Small intestine (tissue), 16 donors: Measurements from ENCODE around the gene ILF3. TPM values are rescaled to one million over a fixed set of nuclear protein-coding genes. Genes with fewer than 3 reads are reported as not detected.

Experiments used
- DNase-seq, 2 donors: peaks; one replicate each; pipeline versions ENCODE4 v3.0.0 to v3.0.0-alpha.2; 2013
- FAIRE-seq: peaks from 2 replicates; lab custom pipeline; 2012; peaks lifted over from hg19 to GRCh38; lab: Jason Lieb, UNC
- H3K27ac ChIP-seq, 3 donors: one replicate each; pipeline ENCODE4 v1.5.1; 2013; ENCODE audit warnings: low read length in 2 of 3, mild to moderate bottlenecking in 2 of 3, control low read depth in 1 of 3, inconsistent platforms in 1 of 3, low read depth in 1 of 3, moderate library complexity in 1 of 3
- H3K27me3 ChIP-seq, 3 donors: one replicate each; pipeline ENCODE4 v1.6.1; 2013; ENCODE audit warnings: low read length in 3 of 3, inconsistent platforms in 1 of 3; ENCODE audit not compliant: control insufficient read depth in 3 of 3, insufficient read depth in 3 of 3
- H3K36me3 ChIP-seq, 3 donors: one replicate each; pipeline ENCODE4 v1.6.1; 2013; ENCODE audit warnings: low read length in 3 of 3, inconsistent platforms in 1 of 3, low read depth in 1 of 3, mild to moderate bottlenecking in 1 of 3, moderate library complexity in 1 of 3; ENCODE audit not compliant: control insufficient read depth in 3 of 3, insufficient read depth in 2 of 3
- H3K4me1 ChIP-seq, 3 donors: one replicate each; pipeline ENCODE4 v1.6.1; 2013; ENCODE audit warnings: low read length in 2 of 3, inconsistent platforms in 1 of 3, low read depth in 1 of 3, mild to moderate bottlenecking in 1 of 3, moderate library complexity in 1 of 3; ENCODE audit not compliant: control insufficient read depth in 3 of 3, insufficient read depth in 2 of 3
- H3K4me3 ChIP-seq, 3 donors: one replicate each; pipeline ENCODE4 v1.5.1; 2013; ENCODE audit warnings: low read length in 3 of 3, control low read depth in 1 of 3, inconsistent platforms in 1 of 3, low read depth in 1 of 3, mild to moderate bottlenecking in 1 of 3, moderate library complexity in 1 of 3
- H3K9me3 ChIP-seq, 2 donors: one replicate each; pipeline ENCODE4 v1.6.1; 2013; ENCODE audit warnings: low read depth in 1 of 2, low read length in 1 of 2; ENCODE audit not compliant: control insufficient read depth in 2 of 2, insufficient read depth in 1 of 2
- WGBS, 3 donors: extraction: QIAGEN DNeasy Blood & Tissue Kit; methylation state at CpG; one replicate each; pipeline ENCODE4 v1.1.7; 2013; 5-methylcytosine and 5-hydroxymethylcytosine counted together
- long read RNA-seq, 10 donors: transcript quantifications; one replicate each; lab custom pipeline, GENCODE V29; 2026
- polyA plus RNA-seq, 4 donors: library from polyadenylated mRNA; stranded (reverse) in 3 of 4; unstranded in 1 of 4; fragments of 200-250 nt in 3 of 4; fragments of 120-200 nt in 1 of 4; gene quantifications; one replicate each; pipeline versions ENCODE4 v1.2.1 to v1.2.3, GENCODE V29; 2013
- donor health status: healthy with polysubstance abuse.
- donor health status: control.
- donor health status: control.
- donor health status: Bipolar disorder and iron deficiency.
- donor health status: healthy.

Gene ILF3
- polyA plus RNA-seq: 100 to 1,000 TPM in 2 of 4 donors, 10 to 100 TPM in 2; 37.3 to 170 (median 87.6) TPM
- long read RNA-seq, donor 1: 0 reads
- long read RNA-seq, donor 2, partial matches to known transcripts: 0 of 3 reads
- long read RNA-seq, donor 2, other reads (novel, unspliced or antisense): 0 of 3 reads
- long read RNA-seq, donor 3, transcript ILF3-221 (3 exons, 2,579 nt): major isoform, 15 of 78 reads
- long read RNA-seq, donor 3, partial matches to known transcripts: 58 of 78 reads
- long read RNA-seq, donor 3, other reads (novel, unspliced or antisense): 0 of 78 reads
- long read RNA-seq, donor 4: 0 reads
- long read RNA-seq, donor 5, partial matches to known transcripts: 16 of 19 reads
- long read RNA-seq, donor 5, other reads (novel, unspliced or antisense): 0 of 19 reads
- long read RNA-seq, donor 6, transcript ILF3-221 (3 exons, 2,579 nt): major isoform, 14 of 62 reads
- long read RNA-seq, donor 6, partial matches to known transcripts: 47 of 62 reads
- long read RNA-seq, donor 6, other reads (novel, unspliced or antisense): 0 of 62 reads
- long read RNA-seq, donor 7, full-length matches to known transcripts: 21 of 137 reads
- long read RNA-seq, donor 7, partial matches to known transcripts: 116 of 137 reads
- long read RNA-seq, donor 7, other reads (novel, unspliced or antisense): 0 of 137 reads
- long read RNA-seq, donor 8, full-length matches to known transcripts: 7 of 7 reads
- long read RNA-seq, donor 8, partial matches to known transcripts: 0 of 7 reads
- long read RNA-seq, donor 8, other reads (novel, unspliced or antisense): 0 of 7 reads
- long read RNA-seq, donor 9, transcript ILF3-221 (3 exons, 2,579 nt): major isoform, 9 of 10 reads
- long read RNA-seq, donor 9, partial matches to known transcripts: 0 of 10 reads
- long read RNA-seq, donor 9, other reads (novel, unspliced or antisense): 0 of 10 reads
- long read RNA-seq, donor 10, transcript ILF3-221 (3 exons, 2,579 nt): major isoform, 27 of 139 reads
- long read RNA-seq, donor 10, partial matches to known transcripts: 106 of 139 reads
- long read RNA-seq, donor 10, other reads (novel, unspliced or antisense): 0 of 139 reads

DNA sequence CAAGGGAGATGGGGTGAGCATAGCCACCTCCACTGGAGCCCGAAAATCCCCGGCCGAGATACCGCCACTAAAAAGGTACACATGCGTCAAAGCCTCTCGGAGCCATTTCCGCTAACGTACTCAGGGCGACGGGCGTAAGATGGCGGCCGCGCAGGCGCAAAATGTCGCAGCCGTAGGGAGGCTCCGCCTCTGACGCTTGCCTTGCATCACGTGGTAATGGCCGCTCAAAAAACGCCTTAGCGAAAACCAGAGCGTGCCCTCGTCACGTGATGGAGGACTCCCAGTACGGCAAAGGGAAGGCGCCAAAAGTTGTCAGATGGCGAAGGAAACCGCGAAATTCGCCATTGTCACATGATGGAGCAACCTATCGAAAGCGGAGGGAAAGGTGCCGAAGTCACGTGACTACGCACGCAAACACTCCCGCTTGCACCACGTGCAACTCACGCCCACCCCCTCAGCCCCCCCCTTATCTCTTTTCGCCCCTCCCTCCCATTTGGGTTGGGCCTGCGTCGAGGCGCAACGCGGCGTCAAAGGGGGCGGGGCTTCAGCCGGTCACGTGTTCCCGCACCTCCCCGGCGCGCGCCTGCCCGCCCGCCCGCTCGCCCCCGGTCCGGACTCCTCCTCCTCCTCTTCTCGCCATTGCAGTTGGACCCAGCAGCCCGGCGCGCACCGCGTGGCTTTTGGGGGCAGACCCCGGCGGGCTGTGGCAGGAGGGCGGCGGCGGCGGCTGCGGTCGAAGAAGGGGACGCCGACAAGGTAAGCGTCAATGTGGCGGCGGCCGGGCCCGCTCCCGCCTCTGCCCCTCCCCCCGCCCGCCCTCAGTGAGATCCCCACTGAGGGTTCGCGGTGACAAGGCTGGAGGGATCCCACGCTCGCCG, at the start of gene ILF3:
TSS of gene ILF3 (plus strand) at position 615 of the 878 bp plus-strand sequence. CDS start 16,260 bp downstream, outside the sequence.
- 0% methylated on average over 58 to 91 of the region's 91 CpGs for WGBS, 3 donors
- peaks cover 0 to 23% (median 0%) of the 10 kb centered on the region in 3 donors for H3K36me3 ChIP-seq
- H3K27me3 ChIP-seq: no peaks in the 10 kb centered on the region
- FAIRE-seq (no peak), DNase-seq (peak; percentile 100)
- peak within 1 kb of the TSS; percentile 97 to 100 (median 97) for H3K27ac ChIP-seq
- H3K9me3 ChIP-seq: no peaks in the 10 kb centered on the region
- H3K4me3 ChIP-seq: peak within 1 kb of the TSS; percentile 88 to 94 (median 94)
- H3K4me1 ChIP-seq: peaks cover 4 to 26% (median 6%) of the 10 kb centered on the region in 3 donors

DNA sequence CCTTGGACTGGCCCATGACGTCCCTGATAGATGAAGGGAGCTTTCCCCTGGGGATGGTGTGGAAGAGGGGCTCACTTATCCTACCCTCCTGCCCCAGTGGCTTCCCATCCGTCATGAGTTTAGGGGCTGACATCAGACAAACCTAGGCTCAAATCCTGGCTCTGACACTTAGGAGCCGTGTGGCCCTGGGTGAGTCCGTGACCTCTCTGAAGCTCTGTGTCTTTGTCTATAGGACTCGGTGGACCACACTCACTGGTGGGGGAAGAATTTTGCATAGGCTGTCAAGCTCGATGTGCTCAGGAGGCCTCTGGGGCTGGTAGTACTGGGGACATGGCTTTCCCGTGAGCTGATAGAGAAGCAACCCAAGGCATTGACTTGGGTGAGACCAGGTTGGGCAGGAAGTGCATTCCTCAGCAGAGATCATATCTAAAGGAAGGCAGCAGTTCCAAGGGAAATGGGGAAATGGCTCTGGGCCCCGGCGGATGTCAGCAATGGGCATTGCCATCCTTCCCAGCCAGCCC, 49.6 kb upstream of the ILF3 start:
- Histone ChIP-seq H3K27me3 (peaks cover 0 to 21% (median 0%) of the 10 kb centered on the region in 3 donors), H3K4me1 (peaks cover 0 to 11% (median 1%) of the 10 kb centered on the region in 3 donors), H3K9me3 (peaks cover 0 to 7% of the 10 kb centered on the region in 2 donors), H3K4me3 (no peak overlapping the region), H3K36me3 (no peaks in the 10 kb centered on the region), H3K27ac (peak overlapping the region in 2 of 3 donors; percentile 62 to 98)
- FAIRE-seq (no peak), DNase-seq (no peak)
- 67 to 75% (median 69%) methylated on average over 9 of the region's 9 CpGs for WGBS, 3 donors

DNA sequence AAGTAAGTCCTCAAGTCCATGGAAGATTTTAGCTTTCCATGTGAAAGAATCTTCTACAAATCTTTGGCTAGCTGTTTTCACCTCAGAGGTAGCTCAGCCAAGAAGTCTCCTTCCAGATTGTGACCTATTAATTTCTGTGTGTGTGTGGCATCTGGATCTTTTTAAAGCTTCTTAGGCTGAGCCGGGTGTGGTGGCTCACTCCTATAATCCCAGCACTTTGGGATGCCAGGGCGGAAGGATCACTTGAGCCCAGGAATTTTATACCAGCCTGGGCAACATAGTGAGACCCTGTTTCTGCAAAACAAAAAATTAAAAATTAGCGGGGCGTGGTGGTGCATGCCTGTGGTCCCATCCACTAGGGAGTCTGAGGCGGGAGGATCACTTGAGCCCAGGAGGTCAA, 42.2 kb upstream of the ILF3 start:
- DNase-seq (no peak), FAIRE-seq (no peak)
- H3K4me3 ChIP-seq: no peak overlapping the region
- no peaks in the 10 kb centered on the region for H3K9me3 ChIP-seq
- H3K4me1 ChIP-seq: no peaks in the 10 kb centered on the region
- peaks cover 0 to 4% (median 0%) of the 10 kb centered on the region in 3 donors for H3K36me3 ChIP-seq
- H3K27ac ChIP-seq: no peak overlapping the region
- 83 to 89% (median 86%) methylated on average over 5 of the region's 5 CpGs for WGBS, 3 donors
- H3K27me3 ChIP-seq: no peaks in the 10 kb centered on the region

DNA sequence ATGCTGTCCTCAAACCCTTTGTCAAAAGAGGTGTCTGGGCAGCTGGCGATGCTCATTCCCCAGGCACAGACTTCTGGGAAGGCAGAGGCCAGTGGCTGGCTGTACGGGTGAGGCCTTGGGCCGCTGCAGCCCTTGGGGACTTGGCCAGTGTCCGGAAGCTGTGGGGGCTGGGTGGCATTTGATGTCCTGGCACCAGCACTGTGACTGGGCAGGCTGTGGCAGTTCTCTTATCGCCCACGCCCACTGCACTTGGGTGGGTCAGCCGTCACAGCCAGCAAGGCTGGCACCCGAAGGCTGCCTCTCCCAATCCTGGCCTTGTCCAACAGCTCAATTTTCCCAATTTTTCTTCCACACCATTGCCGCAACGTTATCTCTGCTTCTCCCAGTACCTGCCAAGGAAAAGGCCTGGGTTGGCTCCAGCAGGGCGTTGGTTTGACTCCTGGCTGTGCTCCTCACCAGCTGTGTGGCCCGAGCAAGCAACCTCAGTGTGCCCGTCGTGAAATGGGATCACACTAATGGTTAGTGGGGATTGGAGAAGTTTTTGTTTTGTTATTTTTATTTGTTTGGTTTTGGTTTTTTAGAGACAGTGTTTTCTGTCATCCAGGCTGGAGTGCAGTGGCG, 41.5 kb upstream of the ILF3 start:
- no peaks in the 10 kb centered on the region for H3K27me3 ChIP-seq
- peaks cover 0 to 4% (median 0%) of the 10 kb centered on the region in 3 donors for H3K36me3 ChIP-seq
- DNase-seq (peak in 1 of 2 donors; percentile 44), FAIRE-seq (no peak)
- no peak overlapping the region for H3K4me3 ChIP-seq
- H3K27ac ChIP-seq: no peak overlapping the region
- whole genome bisulfite sequencing, 3 donors: 20 to 62% (median 39%) methylated on average over 15 of the region's 15 CpGs
- H3K9me3 ChIP-seq: no peaks in the 10 kb centered on the region
- no peaks in the 10 kb centered on the region for H3K4me1 ChIP-seq

DNA sequence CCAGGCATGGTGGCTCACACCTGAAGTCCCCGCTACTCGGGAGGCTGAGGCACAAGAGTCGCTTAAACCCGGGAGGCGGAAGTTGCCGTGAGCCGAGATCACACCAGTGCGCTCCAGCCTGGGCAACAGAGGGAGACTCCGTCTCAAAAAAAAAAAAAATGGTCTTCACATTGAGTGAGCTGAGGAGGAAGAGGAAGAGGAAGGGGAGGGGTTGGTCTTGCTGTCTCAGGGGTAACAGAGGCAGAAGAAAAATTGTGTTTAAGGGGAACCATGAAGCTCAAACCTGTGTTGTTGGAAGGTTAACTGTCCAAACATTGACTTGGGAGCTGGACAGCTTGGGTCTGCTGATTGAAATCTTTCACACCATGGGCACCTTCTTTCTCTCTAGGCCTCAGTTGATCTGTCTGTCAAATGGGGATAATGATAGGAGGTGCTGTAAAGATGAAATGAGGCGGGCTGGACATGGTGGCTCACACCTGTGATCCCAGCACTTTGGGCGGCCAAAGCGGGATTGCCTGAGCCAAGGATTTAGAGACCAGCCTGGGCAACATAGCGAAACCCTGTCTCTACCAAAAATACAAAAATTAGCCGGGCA, 38.6 kb upstream of the ILF3 start:
- Histone ChIP-seq H3K9me3 (no peaks in the 10 kb centered on the region), H3K4me1 (no peaks in the 10 kb centered on the region), H3K4me3 (no peak overlapping the region), H3K36me3 (peaks cover 0 to 4% (median 0%) of the 10 kb centered on the region in 3 donors), H3K27ac (no peak overlapping the region), H3K27me3 (no peaks in the 10 kb centered on the region)
- FAIRE-seq (no peak), DNase-seq (no peak)
- WGBS, 3 donors: 90 to 93% (median 90%) methylated on average over 14 of the region's 14 CpGs

DNA sequence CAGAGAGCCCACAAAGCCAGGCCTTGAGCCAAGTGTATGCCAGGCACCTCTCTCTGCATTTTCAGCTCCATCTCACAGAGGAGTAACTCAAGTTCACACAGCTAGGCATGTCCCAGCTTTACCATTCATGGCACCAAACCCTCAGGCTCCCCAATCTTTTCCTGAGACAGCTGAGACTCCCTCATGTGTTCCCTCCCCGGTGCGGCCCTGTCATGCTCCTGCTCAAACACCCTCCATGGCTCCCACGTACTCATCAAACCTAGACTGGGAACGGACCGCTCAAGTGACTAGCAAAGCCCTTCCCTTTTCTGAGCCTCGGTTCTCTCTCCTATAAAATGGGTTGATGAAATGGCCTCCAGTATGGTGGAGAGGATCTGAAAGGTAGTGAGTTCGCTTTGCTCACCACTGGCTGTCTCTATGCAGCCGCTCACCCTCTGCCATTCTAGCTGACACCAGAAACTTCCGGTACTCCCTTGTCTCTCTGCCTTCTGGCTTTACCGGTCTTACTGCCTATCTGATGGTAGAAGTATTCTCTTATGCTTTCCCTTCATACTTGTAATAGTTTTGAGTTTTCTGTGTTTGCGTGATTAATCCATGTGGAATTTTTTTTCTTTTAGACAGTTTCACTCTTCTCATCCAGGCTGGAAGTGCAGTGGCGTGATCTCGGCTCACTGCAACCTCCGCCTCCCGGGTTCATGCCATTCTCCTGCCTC, 36.6 kb upstream of the ILF3 start:
- 87 to 92% (median 88%) methylated on average over 15 of the region's 15 CpGs for WGBS, 3 donors
- H3K27me3 ChIP-seq: no peaks in the 10 kb centered on the region
- no peaks in the 10 kb centered on the region for H3K4me1 ChIP-seq
- FAIRE-seq (no peak), DNase-seq (no peak)
- H3K27ac ChIP-seq: no peak overlapping the region
- no peaks in the 10 kb centered on the region for H3K9me3 ChIP-seq
- no peak overlapping the region for H3K4me3 ChIP-seq
- peaks cover 0 to 5% (median 0%) of the 10 kb centered on the region in 3 donors for H3K36me3 ChIP-seq
